CD14-positive monocyte (primary cell): ENCODE measurements around the gene ELP1. TPM values are rescaled to one million over a fixed set of nuclear protein-coding genes. Genes with fewer than 3 reads are reported as not detected.
A peak's percentile ranks its signal among the peaks of the same experiment; 100 is the strongest.

ENCODE experiments used
- DNase-seq, 3 donors: peaks; one replicate each; pipeline ENCODE4 v3.0.0-alpha.2; 2011 to 2022
- H2AFZ ChIP-seq: 2 replicates; pipeline ENCODE4 v1.6.0; 2012; ENCODE audit warnings: mild to moderate bottlenecking, low read depth, low read length, inconsistent platforms; ENCODE audit not compliant: insufficient read depth, poor library complexity, severe bottlenecking
- H3K27ac ChIP-seq, 2 donors: 1 replicate in 1 of 2; 2 replicates in 1 of 2; pipeline ENCODE4 v1.5.1; 2012 to 2013; ENCODE audit warnings: low read length in 2 of 2, control low read depth in 1 of 2, inconsistent platforms in 1 of 2, low read depth in 1 of 2, mild to moderate bottlenecking in 1 of 2
- H3K27me3 ChIP-seq, 2 donors: one replicate each; pipeline versions ENCODE4 v1.6.0 to v1.6.1; 2011 to 2013; ENCODE audit warnings: low read length in 2 of 2; ENCODE audit not compliant: control insufficient read depth in 2 of 2, insufficient read depth in 2 of 2
- H3K36me3 ChIP-seq, 2 donors: replicated peaks in 1 of 2; 1 replicate in 1 of 2; 2 replicates in 1 of 2; pipeline versions ENCODE4 v1.5.1 to v1.6.1; 2012 to 2013; ENCODE audit warnings: low read length in 2 of 2, control low read depth in 1 of 2, inconsistent platforms in 1 of 2, mild to moderate bottlenecking in 1 of 2; ENCODE audit not compliant: insufficient read depth in 2 of 2, control insufficient read depth in 1 of 2
- H3K4me1 ChIP-seq, 2 donors: 1 replicate in 1 of 2; 2 replicates in 1 of 2; pipeline versions ENCODE4 v1.5.1 to v1.6.1; 2012 to 2013; ENCODE audit warnings: low read length in 2 of 2, control low read depth in 1 of 2, inconsistent platforms in 1 of 2, mild to moderate bottlenecking in 1 of 2, moderate library complexity in 1 of 2; ENCODE audit not compliant: insufficient read depth in 2 of 2, control insufficient read depth in 1 of 2
- H3K4me2 ChIP-seq: replicated peaks from 2 replicates; pipeline ENCODE3; 2012; ENCODE audit warnings: low read length, moderate library complexity, mild to moderate bottlenecking; ENCODE audit not compliant: poor library complexity, severe bottlenecking; ENCODE audit errors: extremely low read depth
- H3K4me3 ChIP-seq, 3 experiments: fragments of 200-600 bp in 1 of 3; sonication (generic) in 1 of 3; replicated peaks in 1 of 3; 1 replicate in 2 of 3; 2 replicates in 1 of 3; pipeline ENCODE4 v1.5.1; 2011 to 2013; ENCODE audit warnings: low read length in 3 of 3, mild to moderate bottlenecking in 3 of 3, control low read depth in 2 of 3, low read depth in 2 of 3, inconsistent platforms in 1 of 3, moderate library complexity in 1 of 3
- H3K79me2 ChIP-seq: 2 replicates; pipeline ENCODE4 v1.6.0; 2012; ENCODE audit warnings: mild to moderate bottlenecking, control low read depth, inconsistent platforms, low read length, moderate library complexity; ENCODE audit not compliant: insufficient read depth
- H3K9ac ChIP-seq: 2 replicates; pipeline ENCODE4 v1.6.0; 2017; ENCODE audit warnings: low read length, mild to moderate bottlenecking; ENCODE audit not compliant: insufficient read depth, poor library complexity, severe bottlenecking
- H3K9me3 ChIP-seq, 2 donors: replicated peaks in 1 of 2; 1 replicate in 1 of 2; 2 replicates in 1 of 2; pipeline versions ENCODE4 v1.5.1 to v1.6.1; 2012 to 2013; ENCODE audit warnings: low read length in 2 of 2, control low read depth in 1 of 2; ENCODE audit not compliant: control insufficient read depth in 1 of 2, insufficient read depth in 1 of 2
- H4K20me1 ChIP-seq: 2 replicates; pipeline ENCODE4 v1.6.0; 2012; ENCODE audit warnings: mild to moderate bottlenecking, low read length, control low read depth, moderate library complexity; ENCODE audit not compliant: insufficient read depth
- H3K27ac Mint-ChIP-seq, 7 donors: one replicate each; pipeline ENCODE4 v1.8.0; 2020; ENCODE audit warnings: mild to moderate bottlenecking in 7 of 7, mixed read lengths in 7 of 7, moderate library complexity in 6 of 7, inconsistent platforms in 2 of 7
- H3K27me3 Mint-ChIP-seq, 3 donors: one replicate each; pipeline ENCODE4 v1.8.0; 2021 to 2022; ENCODE audit warnings: low read depth in 3 of 3, mild to moderate bottlenecking in 3 of 3, mixed read lengths in 3 of 3, moderate library complexity in 3 of 3, inconsistent platforms in 1 of 3
- H3K36me3 Mint-ChIP-seq, 2 donors: one replicate each; pipeline ENCODE4 v1.8.0; 2020; ENCODE audit warnings: mixed read lengths in 2 of 2, inconsistent platforms in 1 of 2, mild to moderate bottlenecking in 1 of 2
- H3K4me1 Mint-ChIP-seq: one replicate; pipeline ENCODE4 v1.8.0; 2020; ENCODE audit warnings: mild to moderate bottlenecking, mixed read lengths
- H3K4me3 Mint-ChIP-seq, 2 donors: one replicate each; pipeline ENCODE4 v1.8.0; 2020; ENCODE audit warnings: mild to moderate bottlenecking in 2 of 2, mixed read lengths in 2 of 2, moderate library complexity in 1 of 2
- H3K9me3 Mint-ChIP-seq, 7 donors: one replicate each; pipeline ENCODE4 v1.8.0; 2020 to 2022; ENCODE audit warnings: mixed read lengths in 7 of 7, mild to moderate bottlenecking in 6 of 7, moderate library complexity in 6 of 7, inconsistent platforms in 2 of 7
- WGBS: methylation state at CpG from one replicate; pipeline ENCODE4 v1.1.5; 2013; ENCODE audit warnings: missing lambda C conversion rate; ENCODE audit not compliant: insufficient coverage; 5-methylcytosine and 5-hydroxymethylcytosine counted together
- intact Hi-C, 2 donors: fragments of 100-400 bp; cut with micrococcal nuclease; formaldehyde crosslinking; loops; one replicate each; pipeline versions ENCODE4 v1.15.0 to v1.15.1; 2023
- polyA plus RNA-seq, 3 donors: library from polyadenylated mRNA; depleted of rRNA in 1 of 3; unstranded in 2 of 3; stranded (reverse) in 1 of 3; fragments of 300-500 nt in 2 of 3; fragments of >200 nt in 1 of 3; fragmentation: Illumina TruSeq in 2 of 3; gene quantifications; 1 replicate in 2 of 3; 2 replicates in 1 of 3; pipeline ENCODE4 v1.2.3, GENCODE V29; 2012 to 2021
- TF ChIP-seq, protein P1 (sequence below): fragments of 200-600 bp; IDR thresholded peaks from one replicate; pipeline ENCODE4 v1.8.0; 2022; ENCODE audit warnings: antibody characterized with exemption, mild to moderate bottlenecking

ELP1 gene
- polyA plus RNA-seq, 3 donors: 7.9 to 12.2 (median 11.1) TPM

DNA sequence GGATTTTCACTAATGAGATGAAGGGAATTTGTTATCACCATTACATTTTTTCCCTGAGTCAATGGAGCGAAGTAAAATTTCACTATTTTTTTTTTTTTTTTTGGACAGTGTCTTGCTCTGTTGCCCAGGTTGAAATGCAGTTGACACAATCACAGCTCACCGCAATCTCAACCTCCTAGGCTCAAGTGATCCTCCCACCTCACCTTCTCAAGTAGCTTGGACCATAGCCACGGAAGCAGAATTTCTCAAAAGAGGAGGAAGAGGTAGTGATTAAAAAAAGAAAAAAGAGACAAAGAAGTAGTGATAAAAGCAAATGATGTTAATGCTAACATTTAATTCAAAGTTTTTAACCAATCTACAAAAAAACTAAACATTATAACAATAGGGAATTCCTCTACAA is 29.8 kb downstream of the ELP1 start:
- intact Hi-C loops: no loop called here
- Mint-ChIP-seq H3K27me3 (no peaks in the 10 kb centered on the region), H3K9me3 (no peaks in the 10 kb centered on the region), H3K4me3 (no peak overlapping the region), H3K36me3 (peaks cover 84 to 85% of the 10 kb centered on the region in 2 donors), H3K27ac (peak overlapping the region in 1 of 7 donors; percentile 36), H3K4me1 (peaks cover 11% of the 10 kb centered on the region)
- Histone ChIP-seq H3K79me2 (no peaks in the 10 kb centered on the region), H3K4me1 (no peaks in the 10 kb centered on the region), H4K20me1 (no peaks in the 10 kb centered on the region), H3K36me3 (peaks cover 75 to 98% of the 10 kb centered on the region in 2 donors), H3K9me3 (no peaks in the 10 kb centered on the region), H3K4me2 (no peak overlapping the region), H3K27me3 (no peaks in the 10 kb centered on the region), H3K9ac (no peak overlapping the region), H3K27ac (peak overlapping the region in 1 of 2 donors; percentile 22), H3K4me3 (no peak overlapping the region), H2AFZ (no peak overlapping the region)
- no CpG with 5 or more reads among the region's 3 CpGs for WGBS
- TF ChIP-seq, protein P1, sequence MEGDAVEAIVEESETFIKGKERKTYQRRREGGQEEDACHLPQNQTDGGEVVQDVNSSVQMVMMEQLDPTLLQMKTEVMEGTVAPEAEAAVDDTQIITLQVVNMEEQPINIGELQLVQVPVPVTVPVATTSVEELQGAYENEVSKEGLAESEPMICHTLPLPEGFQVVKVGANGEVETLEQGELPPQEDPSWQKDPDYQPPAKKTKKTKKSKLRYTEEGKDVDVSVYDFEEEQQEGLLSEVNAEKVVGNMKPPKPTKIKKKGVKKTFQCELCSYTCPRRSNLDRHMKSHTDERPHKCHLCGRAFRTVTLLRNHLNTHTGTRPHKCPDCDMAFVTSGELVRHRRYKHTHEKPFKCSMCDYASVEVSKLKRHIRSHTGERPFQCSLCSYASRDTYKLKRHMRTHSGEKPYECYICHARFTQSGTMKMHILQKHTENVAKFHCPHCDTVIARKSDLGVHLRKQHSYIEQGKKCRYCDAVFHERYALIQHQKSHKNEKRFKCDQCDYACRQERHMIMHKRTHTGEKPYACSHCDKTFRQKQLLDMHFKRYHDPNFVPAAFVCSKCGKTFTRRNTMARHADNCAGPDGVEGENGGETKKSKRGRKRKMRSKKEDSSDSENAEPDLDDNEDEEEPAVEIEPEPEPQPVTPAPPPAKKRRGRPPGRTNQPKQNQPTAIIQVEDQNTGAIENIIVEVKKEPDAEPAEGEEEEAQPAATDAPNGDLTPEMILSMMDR: no peak
- no peak for DNase-seq

DNA sequence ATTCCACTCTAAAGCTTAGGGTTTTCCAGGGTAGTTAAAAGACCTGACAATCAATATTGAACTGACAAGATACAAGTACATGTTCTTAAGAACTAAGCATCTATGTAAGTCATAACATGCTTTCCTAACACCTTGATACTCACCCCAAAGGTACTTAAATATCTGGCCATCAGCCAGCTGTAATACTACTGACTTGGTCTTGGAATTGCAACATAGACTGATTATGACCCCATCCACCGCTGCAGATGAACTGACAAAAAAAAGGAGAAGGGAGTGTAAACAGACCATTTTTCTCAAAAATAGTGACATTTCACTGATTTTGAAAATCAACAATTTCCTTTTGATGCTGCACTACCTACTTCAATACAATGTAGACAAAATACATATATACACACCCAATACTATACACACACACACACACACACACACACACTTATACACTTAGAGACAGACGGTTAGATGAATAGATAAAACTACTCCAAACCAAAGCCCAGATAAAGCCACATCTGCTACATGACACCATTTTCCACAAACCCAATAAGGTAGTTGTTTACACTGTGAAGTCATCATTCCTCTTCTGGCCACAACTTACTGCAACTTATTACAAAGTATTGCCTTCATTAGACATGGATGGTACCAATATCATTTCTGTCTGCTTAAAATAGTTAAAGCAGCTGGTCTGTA is 30.4 kb downstream of the ELP1 start:
- H3K4me2 ChIP-seq: no peak overlapping the region
- H4K20me1 ChIP-seq: no peaks in the 10 kb centered on the region
- peaks cover 76 to 98% of the 10 kb centered on the region in 2 donors for H3K36me3 ChIP-seq
- Mint-ChIP-seq H3K36me3 (peaks cover 84 to 85% of the 10 kb centered on the region in 2 donors), H3K27me3 (no peaks in the 10 kb centered on the region), H3K4me1 (peaks cover 11% of the 10 kb centered on the region), H3K4me3 (no peak overlapping the region), H3K9me3 (no peaks in the 10 kb centered on the region), H3K27ac (peak overlapping the region in 4 of 7 donors; percentile 1 to 73 (median 46))
- intact Hi-C loops: no loop called here
- H3K9ac ChIP-seq: no peak overlapping the region
- H3K4me1 ChIP-seq: no peaks in the 10 kb centered on the region
- H3K4me3 ChIP-seq: no peak overlapping the region
- DNase-seq: no peak
- no peaks in the 10 kb centered on the region for H3K27me3 ChIP-seq
- TF ChIP-seq, protein P1: no peak
- H3K9me3 ChIP-seq: no peaks in the 10 kb centered on the region
- no peaks in the 10 kb centered on the region for H3K79me2 ChIP-seq
- peak overlapping the region in 1 of 2 donors; percentile 22 for H3K27ac ChIP-seq
- 0% methylated on average over 1 of the region's 2 CpGs for WGBS
- no peak overlapping the region for H2AFZ ChIP-seq
